OCI-LY7 (cell line): ENCODE results near the gene DPY19L2. TPM values are rescaled to one million over a fixed set of nuclear protein-coding genes. Genes with fewer than 3 reads are reported as not detected.
"Not testable (repeated sequence)": the region's sequence is repeated elsewhere in the genome, so short reads cannot be mapped to it uniquely, and the experiment has no call there.

Source experiments
- BruUV-seq: library from RNA; stranded (reverse); fragments of 400-500 nt; replicated peaks from 2 replicates; lab custom pipeline; 2021; lab: Mats Ljungman, UMichigan
- CTCF ChIA-PET: fragments of 300-600 bp; sonication (Branson Sonifier 250); formaldehyde crosslinking; loops from one replicate; lab custom pipeline; 2022; ENCODE audit warnings: antibody characterized with exemption; ENCODE audit not compliant: unreplicated experiment; lab: Charles Lee
- POLR2A ChIA-PET: fragments of 300-600 bp; sonication (Branson Sonifier 250); formaldehyde crosslinking; loops from one replicate; lab custom pipeline; 2022; ENCODE audit warnings: antibody characterized with exemption; lab: Charles Lee
- DNase-seq: peaks from one replicate; pipeline ENCODE4 v3.0.0-alpha.2; 2015; ENCODE audit warnings: low spot score
- H2AFZ ChIP-seq: fragments of 200-600 bp; sonication (generic), shearing (Covaris generic); 2 replicates; pipeline ENCODE4 v1.6.1; 2014; ENCODE audit warnings: mild to moderate bottlenecking, antibody characterized with exemption, low read length, moderate library complexity
- H3K27ac ChIP-seq: fragments of 200-600 bp; sonication (generic); 2 replicates; pipeline ENCODE4 v1.5.1; 2014; ENCODE audit warnings: mixed run types, low read depth, mild to moderate bottlenecking, moderate library complexity, low read length, inconsistent platforms; ENCODE audit not compliant: poor library complexity, severe bottlenecking
- H3K36me3 ChIP-seq: fragments of 200-600 bp; sonication (generic); 2 replicates; pipeline ENCODE4 v1.6.1; 2014; ENCODE audit warnings: mild to moderate bottlenecking, antibody characterized with exemption, low read length, moderate library complexity, mixed read lengths; ENCODE audit not compliant: insufficient read depth
- H3K4me1 ChIP-seq: fragments of 200-600 bp; sonication (generic); 2 replicates; pipeline ENCODE4 v1.5.1; 2014; ENCODE audit warnings: mild to moderate bottlenecking, low read length; ENCODE audit not compliant: insufficient read depth, poor library complexity, severe bottlenecking
- H3K4me2 ChIP-seq: fragments of 200-600 bp; sonication (generic); 2 replicates; pipeline ENCODE4 v1.6.1; 2014; ENCODE audit warnings: mild to moderate bottlenecking, low read length
- H3K4me3 ChIP-seq: fragments of 200-600 bp; sonication (generic); 2 replicates; pipeline ENCODE4 v1.5.1; 2014; ENCODE audit warnings: mild to moderate bottlenecking, low read depth, low read length; ENCODE audit not compliant: poor library complexity, severe bottlenecking
- H3K79me2 ChIP-seq: fragments of 200-600 bp; sonication (generic); 2 replicates; pipeline ENCODE4 v1.6.1; 2016; ENCODE audit warnings: low read depth, mild to moderate bottlenecking, low read length, moderate library complexity, mixed read lengths; ENCODE audit not compliant: insufficient read depth
- H3K9me2 ChIP-seq: fragments of 200-600 bp; sonication (generic); 2 replicates; pipeline ENCODE4 v1.6.1; 2016; ENCODE audit warnings: mild to moderate bottlenecking, low read length, mixed read lengths; ENCODE audit not compliant: insufficient read depth
- H3K9me3 ChIP-seq: fragments of 200-600 bp; sonication (generic); 2 replicates; pipeline ENCODE4 v1.6.1; 2014; ENCODE audit warnings: mild to moderate bottlenecking, mixed run types, low read length, mixed read lengths
- H4K20me1 ChIP-seq: fragments of 200-600 bp; sonication (generic); 2 replicates; pipeline ENCODE4 v1.6.1; 2014; ENCODE audit warnings: mild to moderate bottlenecking, antibody characterized with exemption, low read length, moderate library complexity, mixed read lengths; ENCODE audit not compliant: insufficient read depth
- intact Hi-C: fragments of 100-400 bp; cut with micrococcal nuclease; formaldehyde crosslinking; loops from one replicate; pipeline ENCODE4 v1.10.0; 2022; ENCODE audit not compliant: unreplicated experiment
- total RNA-seq, 2 experiments: library from RNA; depleted of rRNA in 1 of 2; stranded (reverse); fragments of >200 nt in 1 of 2; shearing (Covaris generic) in 1 of 2; gene quantifications; 2 replicates each; pipeline ENCODE4 v1.2.3, GENCODE V29; 2014 to 2022
- TF ChIP-seq, protein P1 (sequence below): fragments of 200-600 bp; sonication (generic); conservative IDR thresholded peaks from 2 replicates; pipeline ENCODE4 v1.5.1; 2014; ENCODE audit warnings: mild to moderate bottlenecking, antibody characterized with exemption, low read length, moderate library complexity, mixed read lengths

The DPY19L2 gene
- total RNA-seq, 2 experiments from 2014 or later, result 0.32 TPM; not detected in 1

DNA sequence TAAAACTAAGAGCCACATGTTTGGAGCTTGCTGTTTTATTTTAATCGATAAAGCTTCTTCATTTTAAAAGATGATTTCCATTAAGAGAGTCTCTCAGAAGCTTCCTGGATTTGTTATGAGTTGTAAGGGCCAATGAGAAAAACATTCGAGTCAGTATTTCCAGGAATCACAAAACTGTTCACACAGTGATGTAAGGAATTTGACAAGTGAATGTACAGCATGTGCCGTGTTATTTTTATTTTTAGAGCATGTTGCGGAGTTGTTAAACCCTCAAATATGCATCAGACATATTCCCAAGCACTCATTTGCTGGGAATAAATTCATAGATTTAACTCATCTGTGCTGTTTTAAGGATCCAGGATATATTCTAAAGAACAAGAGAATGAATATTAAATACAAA is 129.6 kb downstream of the DPY19L2 start:
- H3K36me3 ChIP-seq, H3K9me2 ChIP-seq, H2AFZ ChIP-seq, intact Hi-C loops, H4K20me1 ChIP-seq, H3K4me1 ChIP-seq, H3K4me3 ChIP-seq, H3K9me3 ChIP-seq, H3K27ac ChIP-seq, POLR2A ChIA-PET, H3K4me2 ChIP-seq, DNase-seq, BruUV-seq, H3K79me2 ChIP-seq, CTCF ChIA-PET: not testable (repeated sequence)

DNA sequence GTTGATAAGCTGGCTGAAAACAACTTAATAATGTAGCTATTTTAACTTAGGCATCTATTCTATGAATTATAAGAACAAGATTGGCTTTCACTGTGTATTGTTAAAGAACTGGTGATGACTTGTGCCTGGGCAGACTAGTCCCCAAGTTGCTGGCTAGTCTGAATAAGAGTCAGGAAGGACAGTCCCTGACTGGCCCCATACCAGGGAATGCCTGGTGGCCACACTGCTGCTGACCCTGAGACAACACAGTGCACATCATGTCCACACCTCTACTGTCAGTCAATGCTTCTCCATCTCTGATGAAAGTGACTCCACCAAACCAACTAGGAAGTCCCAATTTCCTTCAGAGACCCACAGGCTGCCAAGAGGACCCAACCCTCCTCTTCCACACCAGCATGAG is 130.5 kb downstream of the DPY19L2 start:
- H4K20me1 ChIP-seq, BruUV-seq, H3K27ac ChIP-seq, H3K4me2 ChIP-seq, DNase-seq, POLR2A ChIA-PET, H3K36me3 ChIP-seq, intact Hi-C loops, H3K9me2 ChIP-seq, H3K4me1 ChIP-seq, H3K79me2 ChIP-seq, CTCF ChIA-PET, H3K9me3 ChIP-seq, H2AFZ ChIP-seq, H3K4me3 ChIP-seq: not testable (repeated sequence)

DNA sequence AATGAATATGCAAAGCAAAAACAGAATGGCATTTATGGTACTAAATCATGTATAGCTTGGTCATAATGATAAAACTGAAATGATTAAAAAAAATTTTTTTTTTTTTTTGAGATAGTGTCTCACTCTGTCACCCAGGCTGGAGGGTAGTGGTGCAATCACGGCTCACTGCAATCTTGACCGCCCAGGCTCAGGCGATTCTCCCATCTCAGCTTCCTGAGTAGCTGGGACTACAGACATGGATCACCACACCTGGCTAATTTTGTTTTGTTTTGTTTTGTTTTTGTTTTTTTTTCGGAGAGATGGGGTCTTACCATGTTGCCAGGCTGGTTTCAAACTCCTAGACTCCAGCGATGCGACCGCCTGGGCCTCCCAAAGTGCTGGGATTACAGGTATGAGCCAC is 138.7 kb downstream of the DPY19L2 start:
- H3K4me1 ChIP-seq, H3K9me3 ChIP-seq, H3K4me2 ChIP-seq, DNase-seq, H3K27ac ChIP-seq, H4K20me1 ChIP-seq, POLR2A ChIA-PET, intact Hi-C loops, H3K9me2 ChIP-seq, H3K4me3 ChIP-seq, H3K79me2 ChIP-seq, H3K36me3 ChIP-seq, BruUV-seq, H2AFZ ChIP-seq, CTCF ChIA-PET: not testable (repeated sequence)

DNA sequence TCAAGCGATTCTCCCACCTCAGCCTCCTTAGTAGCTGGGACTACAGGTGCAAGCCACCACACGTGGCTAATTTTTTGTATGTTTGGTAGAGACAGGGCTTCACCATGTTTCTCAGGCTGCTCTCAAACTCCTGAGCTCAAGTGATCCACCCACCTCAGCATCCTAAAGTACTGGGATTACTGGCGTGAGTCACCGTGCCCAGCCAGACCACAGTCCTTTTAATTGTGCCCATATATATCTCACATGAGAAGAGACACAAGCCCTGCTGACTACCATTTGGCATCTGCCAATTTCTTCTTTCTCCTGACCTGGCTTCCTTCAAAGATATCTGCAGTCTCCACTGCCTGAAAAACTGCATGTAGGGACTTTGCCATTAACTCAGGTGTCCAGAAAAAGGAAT is 142.5 kb downstream of the DPY19L2 start:
- no peaks in the 10 kb centered on the region for H4K20me1 ChIP-seq
- CTCF ChIA-PET, result no interaction called here
- no peaks in the 10 kb centered on the region for H3K9me2 ChIP-seq
- H3K4me1 ChIP-seq, result no peaks in the 10 kb centered on the region
- intact Hi-C loops, result no loop called here
- H3K4me2 ChIP-seq, result no peak overlapping the region
- H2AFZ ChIP-seq, result no peak overlapping the region
- TF ChIP-seq, protein P1, sequence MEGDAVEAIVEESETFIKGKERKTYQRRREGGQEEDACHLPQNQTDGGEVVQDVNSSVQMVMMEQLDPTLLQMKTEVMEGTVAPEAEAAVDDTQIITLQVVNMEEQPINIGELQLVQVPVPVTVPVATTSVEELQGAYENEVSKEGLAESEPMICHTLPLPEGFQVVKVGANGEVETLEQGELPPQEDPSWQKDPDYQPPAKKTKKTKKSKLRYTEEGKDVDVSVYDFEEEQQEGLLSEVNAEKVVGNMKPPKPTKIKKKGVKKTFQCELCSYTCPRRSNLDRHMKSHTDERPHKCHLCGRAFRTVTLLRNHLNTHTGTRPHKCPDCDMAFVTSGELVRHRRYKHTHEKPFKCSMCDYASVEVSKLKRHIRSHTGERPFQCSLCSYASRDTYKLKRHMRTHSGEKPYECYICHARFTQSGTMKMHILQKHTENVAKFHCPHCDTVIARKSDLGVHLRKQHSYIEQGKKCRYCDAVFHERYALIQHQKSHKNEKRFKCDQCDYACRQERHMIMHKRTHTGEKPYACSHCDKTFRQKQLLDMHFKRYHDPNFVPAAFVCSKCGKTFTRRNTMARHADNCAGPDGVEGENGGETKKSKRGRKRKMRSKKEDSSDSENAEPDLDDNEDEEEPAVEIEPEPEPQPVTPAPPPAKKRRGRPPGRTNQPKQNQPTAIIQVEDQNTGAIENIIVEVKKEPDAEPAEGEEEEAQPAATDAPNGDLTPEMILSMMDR, result no peak
- no peaks in the 10 kb centered on the region for H3K79me2 ChIP-seq
- no peak for DNase-seq
- no TSS peak for BruUV-seq
- H3K27ac ChIP-seq, result no peak overlapping the region
- no peak overlapping the region for H3K4me3 ChIP-seq
- POLR2A ChIA-PET, result no interaction called here
- no peaks in the 10 kb centered on the region for H3K9me3 ChIP-seq
- H3K36me3 ChIP-seq, result no peaks in the 10 kb centered on the region
